ENCODE data around the gene NT5DC3.
"Not testable (repeated sequence)": the region's sequence is repeated elsewhere in the genome, so short reads cannot be mapped to it uniquely, and the experiment has no call there.

NT5DC3 gene

DNA sequence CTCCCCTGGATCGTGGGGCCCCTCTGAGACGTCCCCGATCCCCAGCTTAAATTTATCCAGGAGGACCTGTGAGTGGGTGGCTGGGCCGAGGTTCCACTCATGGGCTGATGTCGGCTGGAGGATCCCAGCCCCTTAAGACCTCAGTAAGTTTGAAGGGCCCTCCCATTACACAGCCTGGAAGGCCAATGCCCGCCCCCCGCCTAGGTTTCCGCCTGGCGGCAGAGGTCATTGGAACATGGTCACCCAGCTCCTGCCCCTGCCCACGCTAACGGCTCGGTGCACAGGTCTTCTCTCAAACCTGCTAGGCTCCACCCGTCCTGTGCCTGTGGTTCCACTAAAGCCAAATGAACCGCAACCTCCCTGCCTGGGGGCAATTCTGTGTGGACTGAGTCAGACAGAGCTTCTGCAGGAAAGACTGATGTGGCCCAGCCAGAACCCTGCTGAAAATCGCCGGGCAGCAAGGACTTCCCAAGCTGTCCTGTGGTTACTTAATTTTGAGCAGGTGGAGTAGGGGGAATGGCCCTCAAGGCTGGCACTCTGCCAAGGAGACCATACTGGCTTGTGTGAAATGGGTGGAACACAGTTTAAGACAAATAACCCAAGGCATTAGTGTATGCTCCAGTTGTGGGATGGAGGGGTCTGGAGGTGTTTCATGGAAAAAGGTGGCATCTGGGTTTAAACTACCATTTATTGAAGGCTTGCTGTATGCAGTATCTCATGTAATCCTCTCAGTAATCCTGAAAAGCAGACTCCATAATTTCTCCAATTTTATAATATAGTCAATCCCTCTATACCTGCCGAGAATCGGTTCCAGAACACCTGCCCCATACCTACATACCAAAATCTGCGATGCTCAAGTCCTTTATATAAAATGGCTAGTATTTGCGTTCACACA, 903 bp upstream of the NT5DC3 start:
- peak overlapping the region; percentile 50 for H3K27ac ChIP-seq (ENCODE audit: insufficient read depth, low read length, poor library complexity, severe bottlenecking)
- peaks cover 13% of the 10 kb centered on the region for H3K4me1 ChIP-seq (ENCODE audit: control insufficient read depth, insufficient read depth, low read length, poor library complexity, severe bottlenecking)
- H3K4me3 ChIP-seq (ENCODE audit: insufficient read depth, low read depth, low read length, poor library complexity, severe bottlenecking) = peak overlapping the region; percentile 58
- H3K27me3 ChIP-seq (replicated peaks; ENCODE audit: control insufficient read depth, insufficient read depth, low read length, poor library complexity, severe bottlenecking) = no peaks in the 10 kb centered on the region
- no peaks in the 10 kb centered on the region for H3K36me3 ChIP-seq (ENCODE audit: control insufficient read depth, insufficient read depth, low read length)
- DNase-seq = peak; percentile 9 to 27 (median 16)
- no peaks in the 10 kb centered on the region for H3K9me3 ChIP-seq (ENCODE audit: control insufficient read depth, low read length)

GRCh38 chr12:103840462-103840875, 565 bp downstream of the NT5DC3 start:
- Histone ChIP-seq H3K9me3 (ENCODE audit: control insufficient read depth, low read length) (no peaks in the 10 kb centered on the region), H3K36me3 (ENCODE audit: control insufficient read depth, insufficient read depth, low read length) (no peaks in the 10 kb centered on the region), H3K27ac (ENCODE audit: insufficient read depth, low read length, poor library complexity, severe bottlenecking) (no peak overlapping the region), H3K4me1 (ENCODE audit: control insufficient read depth, insufficient read depth, low read length, poor library complexity, severe bottlenecking) (peaks cover 13% of the 10 kb centered on the region), H3K27me3 (replicated peaks; ENCODE audit: control insufficient read depth, insufficient read depth, low read length, poor library complexity, severe bottlenecking) (no peaks in the 10 kb centered on the region), H3K4me3 (ENCODE audit: insufficient read depth, low read depth, low read length, poor library complexity, severe bottlenecking) (peak overlapping the region; percentile 71)
- DNase-seq = no peak

GRCh38 chr12:103839609-103840461, 1.2 kb downstream of the NT5DC3 start:
- H3K27ac ChIP-seq (ENCODE audit: insufficient read depth, low read length, poor library complexity, severe bottlenecking) = no peak overlapping the region
- peak overlapping the region; percentile 71 for H3K4me3 ChIP-seq (ENCODE audit: insufficient read depth, low read depth, low read length, poor library complexity, severe bottlenecking)

DNA sequence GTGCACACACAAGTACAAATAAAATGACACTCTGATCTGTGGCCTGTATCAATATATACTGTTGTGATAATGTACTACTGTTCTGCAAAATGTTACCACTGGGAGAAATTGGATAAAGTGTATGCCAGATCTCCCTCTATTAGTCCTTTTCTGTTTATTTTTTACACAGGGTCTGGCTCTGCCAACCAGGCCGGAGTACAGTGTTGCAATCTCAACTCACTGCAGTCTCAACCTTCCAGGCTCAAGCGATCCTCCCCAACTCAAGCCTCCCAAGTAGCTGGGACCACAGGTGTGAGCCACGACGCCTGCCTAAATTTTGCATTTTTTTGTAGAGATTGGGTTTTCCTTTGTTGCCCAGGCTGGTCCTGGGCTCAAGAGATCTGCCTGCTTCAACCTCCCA, 1.9 kb downstream of the NT5DC3 start:
- Histone ChIP-seq H3K4me1 (ENCODE audit: control insufficient read depth, insufficient read depth, low read length, poor library complexity, severe bottlenecking) (peaks cover 13% of the 10 kb centered on the region), H3K9me3 (ENCODE audit: control insufficient read depth, low read length) (no peaks in the 10 kb centered on the region), H3K27me3 (replicated peaks; ENCODE audit: control insufficient read depth, insufficient read depth, low read length, poor library complexity, severe bottlenecking) (no peaks in the 10 kb centered on the region), H3K36me3 (ENCODE audit: control insufficient read depth, insufficient read depth, low read length) (no peaks in the 10 kb centered on the region), H3K27ac (ENCODE audit: insufficient read depth, low read length, poor library complexity, severe bottlenecking) (no peak overlapping the region), H3K4me3 (ENCODE audit: insufficient read depth, low read depth, low read length, poor library complexity, severe bottlenecking) (no peak overlapping the region)
- no peak for DNase-seq

More at GRCh38 chr12:103839609-103840461, 1.2 kb downstream of the NT5DC3 start:
- no peaks in the 10 kb centered on the region for H3K36me3 ChIP-seq (ENCODE audit: control insufficient read depth, insufficient read depth, low read length)
- H3K9me3 ChIP-seq (ENCODE audit: control insufficient read depth, low read length) = no peaks in the 10 kb centered on the region
- peaks cover 13% of the 10 kb centered on the region for H3K4me1 ChIP-seq (ENCODE audit: control insufficient read depth, insufficient read depth, low read length, poor library complexity, severe bottlenecking)
- H3K27me3 ChIP-seq (replicated peaks; ENCODE audit: control insufficient read depth, insufficient read depth, low read length, poor library complexity, severe bottlenecking) = no peaks in the 10 kb centered on the region
- DNase-seq = no peak

DNA sequence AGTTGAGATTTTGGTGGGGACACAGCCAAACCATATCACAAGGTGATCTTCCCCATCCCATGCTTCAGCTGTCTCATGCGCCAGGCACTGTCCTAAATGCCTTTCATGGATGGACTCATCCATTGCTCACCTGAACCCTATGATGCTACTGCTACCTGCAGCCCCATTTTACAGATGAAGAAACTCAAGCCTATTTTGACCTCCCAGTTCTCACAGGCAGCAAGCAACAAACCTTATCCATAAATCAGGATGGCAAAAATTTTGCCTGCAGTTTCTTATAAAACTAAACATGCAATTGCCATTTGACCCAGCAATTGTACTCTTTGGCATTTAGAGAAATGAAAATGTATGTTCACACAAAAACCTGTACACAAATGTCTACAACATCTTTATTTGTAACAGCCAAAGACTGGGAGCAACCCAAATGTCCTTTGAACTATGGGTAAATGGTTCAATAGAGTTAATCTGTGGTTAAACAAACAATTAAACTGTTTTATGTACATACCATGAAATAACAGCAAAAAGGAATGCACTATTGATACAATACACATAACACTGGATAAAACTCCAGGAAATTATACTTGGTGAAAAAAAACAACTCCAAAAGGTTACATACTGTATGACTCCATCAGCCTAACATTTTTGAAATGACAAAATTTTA, 2.6 kb downstream of the NT5DC3 start:
- no peaks in the 10 kb centered on the region for H3K36me3 ChIP-seq (ENCODE audit: control insufficient read depth, insufficient read depth, low read length)
- H3K9me3 ChIP-seq (ENCODE audit: control insufficient read depth, low read length) = no peaks in the 10 kb centered on the region
- no peak for DNase-seq
- H3K27ac ChIP-seq (ENCODE audit: insufficient read depth, low read length, poor library complexity, severe bottlenecking) = no peak overlapping the region
- H3K27me3 ChIP-seq (replicated peaks; ENCODE audit: control insufficient read depth, insufficient read depth, low read length, poor library complexity, severe bottlenecking) = no peaks in the 10 kb centered on the region
- H3K4me3 ChIP-seq (ENCODE audit: insufficient read depth, low read depth, low read length, poor library complexity, severe bottlenecking) = no peak overlapping the region
- peaks cover 13% of the 10 kb centered on the region for H3K4me1 ChIP-seq (ENCODE audit: control insufficient read depth, insufficient read depth, low read length, poor library complexity, severe bottlenecking)

DNA sequence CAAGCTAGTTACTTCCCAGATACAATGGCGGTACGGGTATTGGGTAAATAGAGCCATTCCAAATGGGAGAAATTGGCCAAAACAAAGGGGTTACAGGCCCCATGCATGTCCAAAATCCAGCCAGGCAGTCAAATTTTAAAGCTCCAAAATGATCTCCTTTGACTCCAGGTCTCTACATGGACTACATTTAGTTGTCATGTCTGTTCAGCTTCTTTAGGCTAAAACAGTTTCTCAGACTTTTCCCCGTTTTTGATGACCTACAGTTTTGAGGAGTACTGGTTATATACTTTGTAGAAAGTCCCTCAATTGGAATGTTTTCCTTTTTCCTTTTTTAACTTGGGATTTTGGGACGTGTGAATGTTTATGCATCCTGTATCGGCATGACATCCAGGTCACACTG, 4.7 kb downstream of the NT5DC3 start:
- Histone ChIP-seq H3K4me3 (ENCODE audit: insufficient read depth, low read depth, low read length, poor library complexity, severe bottlenecking) (no peak overlapping the region), H3K27ac (ENCODE audit: insufficient read depth, low read length, poor library complexity, severe bottlenecking) (no peak overlapping the region), H3K27me3 (replicated peaks; ENCODE audit: control insufficient read depth, insufficient read depth, low read length, poor library complexity, severe bottlenecking) (no peaks in the 10 kb centered on the region), H3K9me3 (ENCODE audit: control insufficient read depth, low read length) (no peaks in the 10 kb centered on the region), H3K36me3 (ENCODE audit: control insufficient read depth, insufficient read depth, low read length) (no peaks in the 10 kb centered on the region), H3K4me1 (ENCODE audit: control insufficient read depth, insufficient read depth, low read length, poor library complexity, severe bottlenecking) (peaks cover 9% of the 10 kb centered on the region)
- DNase-seq = no peak

DNA sequence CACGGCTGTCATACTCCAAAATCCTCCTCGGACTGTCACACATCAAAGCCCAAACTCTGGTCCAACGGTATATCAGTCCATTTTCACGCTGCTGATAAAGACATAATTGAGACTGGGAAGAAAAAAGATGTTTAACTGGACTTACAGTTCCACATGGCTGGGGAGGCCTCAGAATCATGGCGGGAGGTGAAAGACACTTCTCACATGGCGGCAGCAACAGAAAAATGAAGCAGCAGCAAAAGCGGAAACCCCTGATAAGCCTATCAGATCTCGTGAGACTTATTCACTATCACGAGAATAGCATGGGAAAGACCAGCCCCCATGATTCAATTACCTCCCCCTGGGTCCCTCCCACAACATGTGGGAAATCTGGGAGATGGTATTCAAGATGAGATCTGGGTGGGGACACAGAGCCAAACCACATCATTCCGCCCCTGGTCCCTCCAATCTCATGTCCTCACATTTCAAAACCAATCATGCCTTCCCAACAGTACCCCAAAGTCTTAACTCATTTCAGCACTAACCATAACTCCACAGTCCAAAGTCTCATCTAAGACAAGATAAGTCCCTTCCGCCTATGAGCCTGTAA, 5.2 kb downstream of the NT5DC3 start:
- H3K4me1 ChIP-seq (ENCODE audit: control insufficient read depth, insufficient read depth, low read length, poor library complexity, severe bottlenecking) = not testable (repeated sequence)

DNA sequence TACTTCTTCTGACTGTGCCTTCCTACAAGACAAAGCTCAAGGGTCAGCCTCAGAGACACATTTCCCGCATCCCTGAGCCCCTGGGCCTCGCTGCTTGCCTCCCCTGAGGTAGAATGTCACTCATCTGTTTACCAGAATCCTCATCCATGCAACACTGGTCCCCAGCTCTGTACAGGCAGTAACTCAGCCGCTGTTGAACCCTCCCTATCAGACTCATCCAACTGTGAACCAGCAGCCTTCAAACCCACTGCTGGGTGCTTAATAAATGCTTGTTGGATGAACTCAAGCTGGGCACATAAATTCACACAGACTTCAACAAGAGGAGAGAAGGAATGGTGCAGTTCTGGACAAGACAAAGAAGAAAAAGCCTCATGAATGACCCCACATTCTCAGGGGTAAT, 6.1 kb downstream of the NT5DC3 start:
- no peaks in the 10 kb centered on the region for H3K36me3 ChIP-seq (ENCODE audit: control insufficient read depth, insufficient read depth, low read length)
- DNase-seq = no peak
- H3K27me3 ChIP-seq (replicated peaks; ENCODE audit: control insufficient read depth, insufficient read depth, low read length, poor library complexity, severe bottlenecking) = no peaks in the 10 kb centered on the region
- no peaks in the 10 kb centered on the region for H3K9me3 ChIP-seq (ENCODE audit: control insufficient read depth, low read length)
- H3K4me3 ChIP-seq (ENCODE audit: insufficient read depth, low read depth, low read length, poor library complexity, severe bottlenecking) = no peak overlapping the region
- H3K27ac ChIP-seq (ENCODE audit: insufficient read depth, low read length, poor library complexity, severe bottlenecking) = no peak overlapping the region
- H3K4me1 ChIP-seq (ENCODE audit: control insufficient read depth, insufficient read depth, low read length, poor library complexity, severe bottlenecking) = peaks cover 2% of the 10 kb centered on the region

More for the DNA sequence above, 5.2 kb downstream of the NT5DC3 start:
- not testable (repeated sequence) for H3K4me3 ChIP-seq (ENCODE audit: insufficient read depth, low read depth, low read length, poor library complexity, severe bottlenecking); H3K36me3 ChIP-seq (ENCODE audit: control insufficient read depth, insufficient read depth, low read length); H3K9me3 ChIP-seq (ENCODE audit: control insufficient read depth, low read length); H3K27ac ChIP-seq (ENCODE audit: insufficient read depth, low read length, poor library complexity, severe bottlenecking); DNase-seq; H3K27me3 ChIP-seq (replicated peaks; ENCODE audit: control insufficient read depth, insufficient read depth, low read length, poor library complexity, severe bottlenecking)

GRCh38 chr12:103833891-103834290, 7.1 kb downstream of the NT5DC3 start:
- Histone ChIP-seq H3K4me3 (ENCODE audit: insufficient read depth, low read depth, low read length, poor library complexity, severe bottlenecking) (no peak overlapping the region), H3K9me3 (ENCODE audit: control insufficient read depth, low read length) (no peaks in the 10 kb centered on the region)

More at GRCh38 chr12:103833891-103834290, 7.1 kb downstream of the NT5DC3 start:
- DNase-seq = no peak
- Histone ChIP-seq H3K4me1 (ENCODE audit: control insufficient read depth, insufficient read depth, low read length, poor library complexity, severe bottlenecking) (no peaks in the 10 kb centered on the region), H3K36me3 (ENCODE audit: control insufficient read depth, insufficient read depth, low read length) (no peaks in the 10 kb centered on the region), H3K27me3 (replicated peaks; ENCODE audit: control insufficient read depth, insufficient read depth, low read length, poor library complexity, severe bottlenecking) (no peaks in the 10 kb centered on the region), H3K27ac (ENCODE audit: insufficient read depth, low read length, poor library complexity, severe bottlenecking) (no peak overlapping the region)

All from effector memory CD4-positive, alpha-beta T cell (primary cell).